HL-60 (cell line): ENCODE measurements around the gene OPRL1.

Experiments used
- DNase-seq, 2 experiments: peaks; one replicate each; pipeline ENCODE4 v3.0.0-alpha.2; 2010 to 2020; ENCODE audit warnings: low read depth in 1 of 2, low spot score in 1 of 2
- H3K27ac ChIP-seq: fragments of 250-450 bp; sonication (Bioruptor Pico); replicated peaks from 2 replicates; pipeline ENCODE4 v1.5.1; 2020; ENCODE audit warnings: mild to moderate bottlenecking, moderate library complexity
- H3K27me3 ChIP-seq: fragments of 250-450 bp; sonication (Bioruptor Pico); 2 replicates; pipeline ENCODE4 v1.5.1; 2021; ENCODE audit warnings: mild to moderate bottlenecking, moderate library complexity; ENCODE audit not compliant: insufficient read depth, poor library complexity, severe bottlenecking
- H3K4me3 ChIP-seq: replicated peaks from 2 replicates; pipeline ENCODE4 v1.5.1; 2011; ENCODE audit warnings: mild to moderate bottlenecking, control low read depth, low read length; ENCODE audit not compliant: insufficient read depth
- GABPA ChIP-seq: IDR thresholded peaks from 2 replicates; pipeline ENCODE4 v1.6.1; 2012; ENCODE audit warnings: low read depth
- POLR2AphosphoS5 ChIP-seq: IDR thresholded peaks from 2 replicates; pipeline ENCODE4 v1.6.1; 2012; ENCODE audit warnings: low read depth
- SPI1 ChIP-seq: IDR thresholded peaks from 2 replicates; pipeline ENCODE4 v1.6.1; 2012; ENCODE audit warnings: low read depth, mild to moderate bottlenecking, borderline replicate concordance
- TF ChIP-seq, protein P1 (sequence below): IDR thresholded peaks from 2 replicates; pipeline ENCODE4 v1.6.1; 2012; ENCODE audit warnings: low read depth; ENCODE audit not compliant: insufficient replicate concordance
- TF ChIP-seq, protein P2 (sequence below): IDR thresholded peaks from one replicate; pipeline ENCODE4 v1.5.1; 2011; ENCODE audit warnings: low read length, control low read depth, inconsistent platforms; ENCODE audit not compliant: insufficient read depth

The OPRL1 gene

DNA sequence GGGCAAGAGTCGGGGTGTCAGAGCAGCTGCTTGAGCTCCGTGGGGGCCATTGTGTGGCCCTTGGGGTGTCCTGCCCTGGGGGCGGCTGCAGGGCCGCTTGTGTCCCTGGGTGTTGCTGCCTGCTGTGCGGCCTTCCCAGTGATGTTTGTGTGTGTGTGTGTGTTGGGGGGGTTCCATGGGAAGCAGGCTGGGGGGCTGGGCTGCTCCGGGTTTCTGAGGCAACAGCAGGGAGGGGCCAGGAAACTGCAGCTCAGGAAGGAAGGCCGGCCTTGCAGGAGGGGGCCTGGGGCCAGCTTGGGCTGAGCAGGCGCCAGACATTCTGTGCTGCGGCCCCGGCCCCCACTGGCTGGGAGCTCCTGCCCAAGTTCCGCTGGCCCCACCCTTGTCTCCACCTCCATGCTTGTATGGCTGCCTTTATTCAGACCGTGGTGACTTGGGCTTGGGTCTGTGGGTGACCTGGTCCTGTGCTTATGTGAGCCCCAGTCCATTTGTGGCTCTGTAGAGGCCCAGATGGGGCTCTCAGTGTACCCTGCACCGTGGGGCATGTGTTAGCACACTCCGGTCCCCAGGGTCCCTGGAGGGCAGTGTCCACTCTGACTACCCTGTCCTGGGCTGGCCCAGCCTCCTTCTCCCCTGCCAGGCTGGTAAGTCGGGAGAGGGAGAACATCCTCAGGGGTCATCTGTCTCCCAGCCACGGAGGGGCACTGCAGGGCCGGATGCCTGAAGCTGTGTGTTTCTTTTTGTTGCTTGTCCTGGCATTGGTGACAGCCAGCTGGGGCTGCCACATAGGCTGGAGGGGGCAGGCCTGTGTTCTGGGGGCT, 25.8 kb upstream of the OPRL1 start:
- peaks cover 8% of the 10 kb centered on the region for H3K27me3 ChIP-seq
- TF ChIP-seq SPI1 = no peak
- no peak for TF ChIP-seq GABPA
- TF ChIP-seq POLR2AphosphoS5 = no peak
- TF ChIP-seq, protein P1, sequence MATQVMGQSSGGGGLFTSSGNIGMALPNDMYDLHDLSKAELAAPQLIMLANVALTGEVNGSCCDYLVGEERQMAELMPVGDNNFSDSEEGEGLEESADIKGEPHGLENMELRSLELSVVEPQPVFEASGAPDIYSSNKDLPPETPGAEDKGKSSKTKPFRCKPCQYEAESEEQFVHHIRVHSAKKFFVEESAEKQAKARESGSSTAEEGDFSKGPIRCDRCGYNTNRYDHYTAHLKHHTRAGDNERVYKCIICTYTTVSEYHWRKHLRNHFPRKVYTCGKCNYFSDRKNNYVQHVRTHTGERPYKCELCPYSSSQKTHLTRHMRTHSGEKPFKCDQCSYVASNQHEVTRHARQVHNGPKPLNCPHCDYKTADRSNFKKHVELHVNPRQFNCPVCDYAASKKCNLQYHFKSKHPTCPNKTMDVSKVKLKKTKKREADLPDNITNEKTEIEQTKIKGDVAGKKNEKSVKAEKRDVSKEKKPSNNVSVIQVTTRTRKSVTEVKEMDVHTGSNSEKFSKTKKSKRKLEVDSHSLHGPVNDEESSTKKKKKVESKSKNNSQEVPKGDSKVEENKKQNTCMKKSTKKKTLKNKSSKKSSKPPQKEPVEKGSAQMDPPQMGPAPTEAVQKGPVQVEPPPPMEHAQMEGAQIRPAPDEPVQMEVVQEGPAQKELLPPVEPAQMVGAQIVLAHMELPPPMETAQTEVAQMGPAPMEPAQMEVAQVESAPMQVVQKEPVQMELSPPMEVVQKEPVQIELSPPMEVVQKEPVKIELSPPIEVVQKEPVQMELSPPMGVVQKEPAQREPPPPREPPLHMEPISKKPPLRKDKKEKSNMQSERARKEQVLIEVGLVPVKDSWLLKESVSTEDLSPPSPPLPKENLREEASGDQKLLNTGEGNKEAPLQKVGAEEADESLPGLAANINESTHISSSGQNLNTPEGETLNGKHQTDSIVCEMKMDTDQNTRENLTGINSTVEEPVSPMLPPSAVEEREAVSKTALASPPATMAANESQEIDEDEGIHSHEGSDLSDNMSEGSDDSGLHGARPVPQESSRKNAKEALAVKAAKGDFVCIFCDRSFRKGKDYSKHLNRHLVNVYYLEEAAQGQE = no peak
- TF ChIP-seq, protein P2, sequence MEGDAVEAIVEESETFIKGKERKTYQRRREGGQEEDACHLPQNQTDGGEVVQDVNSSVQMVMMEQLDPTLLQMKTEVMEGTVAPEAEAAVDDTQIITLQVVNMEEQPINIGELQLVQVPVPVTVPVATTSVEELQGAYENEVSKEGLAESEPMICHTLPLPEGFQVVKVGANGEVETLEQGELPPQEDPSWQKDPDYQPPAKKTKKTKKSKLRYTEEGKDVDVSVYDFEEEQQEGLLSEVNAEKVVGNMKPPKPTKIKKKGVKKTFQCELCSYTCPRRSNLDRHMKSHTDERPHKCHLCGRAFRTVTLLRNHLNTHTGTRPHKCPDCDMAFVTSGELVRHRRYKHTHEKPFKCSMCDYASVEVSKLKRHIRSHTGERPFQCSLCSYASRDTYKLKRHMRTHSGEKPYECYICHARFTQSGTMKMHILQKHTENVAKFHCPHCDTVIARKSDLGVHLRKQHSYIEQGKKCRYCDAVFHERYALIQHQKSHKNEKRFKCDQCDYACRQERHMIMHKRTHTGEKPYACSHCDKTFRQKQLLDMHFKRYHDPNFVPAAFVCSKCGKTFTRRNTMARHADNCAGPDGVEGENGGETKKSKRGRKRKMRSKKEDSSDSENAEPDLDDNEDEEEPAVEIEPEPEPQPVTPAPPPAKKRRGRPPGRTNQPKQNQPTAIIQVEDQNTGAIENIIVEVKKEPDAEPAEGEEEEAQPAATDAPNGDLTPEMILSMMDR = no peak
- no peak overlapping the region for H3K27ac ChIP-seq
- no peak for DNase-seq
- H3K4me3 ChIP-seq = no peak overlapping the region

DNA sequence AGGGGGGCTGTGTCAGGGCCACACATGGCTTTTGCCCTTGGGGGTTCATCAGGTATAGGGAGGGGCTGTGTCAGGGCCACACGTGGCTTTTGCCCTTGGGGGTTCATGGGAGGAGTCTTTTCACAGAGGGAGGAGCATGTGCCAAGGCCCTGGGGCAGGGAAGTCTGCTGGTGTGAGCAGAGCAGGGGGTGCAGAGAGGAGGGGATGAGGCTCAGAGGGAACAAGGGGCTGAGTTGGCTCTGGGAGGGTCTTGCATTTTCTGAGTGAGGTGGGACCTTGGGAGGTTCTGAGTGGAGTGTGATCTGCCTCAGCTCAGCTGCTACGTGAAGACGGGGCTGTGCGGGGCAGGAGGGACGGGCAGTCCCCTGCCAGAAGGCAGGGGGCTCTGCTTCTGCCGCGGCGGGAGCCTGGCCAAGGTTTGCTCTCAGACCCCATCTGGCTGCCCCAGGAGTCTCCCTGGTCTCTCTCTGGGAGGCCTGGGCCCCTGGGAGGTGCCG, 24.4 kb upstream of the OPRL1 start:
- no peak for DNase-seq
- TF ChIP-seq GABPA = no peak
- TF ChIP-seq, protein P2 = no peak
- no peak for TF ChIP-seq SPI1
- TF ChIP-seq, protein P1 = no peak
- no peak for TF ChIP-seq POLR2AphosphoS5
- Histone ChIP-seq H3K4me3 (no peak overlapping the region), H3K27ac (no peak overlapping the region), H3K27me3 (no peaks in the 10 kb centered on the region)

DNA sequence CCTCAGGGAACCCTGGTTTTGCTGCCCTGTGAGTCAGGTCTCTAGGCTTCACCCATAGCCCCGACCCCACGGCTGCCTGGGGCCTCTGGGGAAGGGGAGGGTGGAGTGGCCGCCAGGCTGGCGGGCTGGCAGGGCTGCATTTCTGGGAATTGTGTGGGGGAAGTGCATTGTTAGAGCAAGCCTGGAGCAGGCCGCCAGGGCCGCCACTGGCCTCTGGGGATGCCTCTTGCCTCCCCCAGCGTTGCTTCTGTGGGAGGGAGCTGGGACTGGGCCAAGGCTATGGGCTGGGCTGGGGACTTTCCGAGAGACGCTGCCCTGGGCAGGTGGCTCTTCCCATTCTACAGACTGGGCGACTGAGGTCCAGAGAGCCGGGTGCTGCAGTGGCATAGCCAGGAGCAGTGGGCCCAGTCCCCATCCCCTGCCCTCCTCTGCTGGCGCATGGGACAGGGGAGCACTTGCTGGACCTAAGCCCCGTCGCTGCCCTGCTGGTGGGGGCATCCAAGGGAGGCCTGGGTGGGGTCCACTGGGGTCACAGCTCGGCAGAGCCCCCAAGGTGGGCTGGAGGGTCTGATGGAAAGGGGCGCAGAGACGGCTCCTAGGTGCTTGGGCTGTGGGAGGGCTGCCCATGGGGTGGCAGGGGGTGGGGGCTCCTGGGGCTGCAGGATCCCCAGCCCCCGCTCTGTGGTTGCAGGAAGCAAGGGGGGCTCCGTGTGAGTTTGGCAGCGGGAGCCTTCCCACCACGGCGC, 23.8 kb upstream of the OPRL1 start:
- no peak overlapping the region for H3K4me3 ChIP-seq
- no peak overlapping the region for H3K27ac ChIP-seq
- DNase-seq = no peak
- no peaks in the 10 kb centered on the region for H3K27me3 ChIP-seq
- TF ChIP-seq POLR2AphosphoS5 (no peak), SPI1 (no peak), GABPA (no peak)
- TF ChIP-seq, protein P1 = no peak
- TF ChIP-seq, protein P2 = no peak
